Motor neuron (in vitro differentiated cells): ENCODE results near the gene GET3. TPM values are rescaled to one million over a fixed set of nuclear protein-coding genes. Genes with fewer than 3 reads are reported as not detected.

Experiments used
- ATAC-seq, 8 experiments: fragments of 200-7000 bp; cut with Tn5 transposase; replicated peaks in 6 of 8; 2 replicates each; pipeline ENCODE4 v1.8.0; 2021; ENCODE audit warnings: mild to moderate bottlenecking in 8 of 8, moderate library complexity in 8 of 8
- H3K27ac ChIP-seq, 2 donors: fragments of 250-450 bp; sonication (Bioruptor Pico); 2 replicates each; pipeline ENCODE4 v1.9.0; 2021; ENCODE audit warnings: antibody characterized with exemption in 2 of 2, mild to moderate bottlenecking in 2 of 2, moderate library complexity in 1 of 2
- H3K4me1 ChIP-seq, 2 donors: fragments of 250-450 bp; sonication (Bioruptor Pico); replicated peaks in 1 of 2; 2 replicates each; pipeline ENCODE4 v1.6.1; 2021; ENCODE audit warnings: antibody characterized with exemption in 2 of 2, mild to moderate bottlenecking in 2 of 2, moderate library complexity in 1 of 2
- H3K4me3 ChIP-seq, 5 donors: fragments of 250-450 bp; sonication (Bioruptor Pico); 2 replicates each; pipeline ENCODE4 v1.9.0; 2021; ENCODE audit warnings: antibody characterized with exemption in 5 of 5, mild to moderate bottlenecking in 5 of 5, moderate library complexity in 4 of 5
- WGBS, 10 experiments: fragments of 450-650 bp; shearing (Covaris generic); methylation state at CpG; one replicate each; pipeline ENCODE4 v1.0.0; 2022; 5-methylcytosine and 5-hydroxymethylcytosine counted together
- in situ Hi-C, 9 experiments: fragments of 400-800 bp; cut with MboI; loops; one replicate each; pipeline ENCODE4 v1.15.0; 2021; ENCODE audit warnings: low sequenced_read_pairs in 9 of 9, low pct_unique_long_range_greater_than_20kb in 2 of 9; ENCODE audit not compliant: unreplicated experiment in 9 of 9
- total RNA-seq, 8 experiments: library from RNA; unstranded; fragments of 300-600 nt; gene quantifications; 2 replicates each; pipeline versions ENCODE4 v1.2.3 to v1.2.4, GENCODE V29; 2022

Gene GET3
- total RNA-seq, 8 experiments from 2014 or later = 43.3 to 94.2 (median 62.3) TPM

GRCh38 chr19:12757544-12758274, 20.4 kb downstream of the GET3 start:
- in situ Hi-C loops = no loop called here
- Histone ChIP-seq H3K27ac (no peak overlapping the region), H3K4me3 (peak overlapping the region in 3 of 5 donors; percentile 4 to 14 (median 9)), H3K4me1 (peaks cover 0 to 4% of the 10 kb centered on the region in 2 donors)
- peak; percentile 77 to 95 (median 86) for ATAC-seq
- WGBS, 10 experiments = 0 to 60% (median 29%) methylated on average over 2 to 12 of the region's 60 CpGs; no CpG with 5 or more reads in 2 of the 10 experiments

GRCh38 chr19:12759686-12760085, 22.4 kb downstream of the GET3 start:
- WGBS, 10 experiments = 60 to 100% (median 89%) methylated on average over 1 to 6 of the region's 6 CpGs; no CpG with 5 or more reads in 4 of the 10 experiments
- ATAC-seq = no peak
- in situ Hi-C loops = loop anchor here in 1 of 9 experiments (10.0 kb wide), 1 partner anchor 85 kb away; no protein-coding TSS in a partner anchor
- H3K27ac ChIP-seq = no peak overlapping the region
- H3K4me3 ChIP-seq = no peak overlapping the region
- H3K4me1 ChIP-seq = peaks cover 0 to 4% of the 10 kb centered on the region in 2 donors

GRCh38 chr19:12763100-12763499, 25.8 kb downstream of the GET3 start:
- no peak for ATAC-seq
- 90 to 100% (median 98%) methylated on average over 1 to 7 of the region's 11 CpGs; no CpG with 5 or more reads in 6 of the 10 experiments for WGBS, 10 experiments

GRCh38 chr19:12764698-12765097, 27.4 kb downstream of the GET3 start:
- ATAC-seq = no peak
- peaks cover 4% of the 10 kb centered on the region in 2 donors for H3K4me1 ChIP-seq
- H3K27ac ChIP-seq = no peak overlapping the region
- no peak overlapping the region for H3K4me3 ChIP-seq
- 89 to 100% (median 98%) methylated on average over 1 to 5 of the region's 16 CpGs; no CpG with 5 or more reads in 4 of the 10 experiments for WGBS, 10 experiments
- in situ Hi-C loops = loop anchor here in 1 of 9 experiments (10.0 kb wide), 1 partner anchor 80 kb away; no protein-coding TSS in a partner anchor

More at GRCh38 chr19:12763100-12763499, 25.8 kb downstream of the GET3 start:
- in situ Hi-C loops = loop anchor here in 1 of 9 experiments (10.0 kb wide), 1 partner anchor 82 kb away; no protein-coding TSS in a partner anchor
- no peak overlapping the region for H3K27ac ChIP-seq
- H3K4me1 ChIP-seq = no peaks in the 10 kb centered on the region
- no peak overlapping the region for H3K4me3 ChIP-seq

GRCh38 chr19:12766051-12766521, 28.8 kb downstream of the GET3 start:
- in situ Hi-C loops = loop anchor here in 1 of 9 experiments (10.0 kb wide), 1 partner anchor 79 kb away; no protein-coding TSS in a partner anchor
- Histone ChIP-seq H3K4me3 (peak overlapping the region in 4 of 5 donors; percentile 27 to 51 (median 30)), H3K27ac (peak overlapping the region in 1 of 2 donors; percentile 20), H3K4me1 (peaks cover 8% of the 10 kb centered on the region in 2 donors)
- peak in 6 of 8 experiments; percentile 26 to 97 (median 80) for ATAC-seq
- 0% methylated on average over 2 to 5 of the region's 30 CpGs; no CpG with 5 or more reads in 8 of the 10 experiments for WGBS, 10 experiments

GRCh38 chr19:12767150-12767549, 29.9 kb downstream of the GET3 start:
- Histone ChIP-seq H3K4me3 (no peak overlapping the region), H3K4me1 (peaks cover 8% of the 10 kb centered on the region in 2 donors), H3K27ac (no peak overlapping the region)
- 71 to 83% methylated on average over 1 to 3 of the region's 11 CpGs; no CpG with 5 or more reads in 8 of the 10 experiments for WGBS, 10 experiments
- no peak for ATAC-seq
- in situ Hi-C loops = loop anchor here in 1 of 9 experiments (10.0 kb wide), 1 partner anchor 78 kb away; no protein-coding TSS in a partner anchor

- in situ Hi-C loops = loop anchor here in 1 of 9 experiments (10.0 kb wide), 1 partner anchor 77 kb away; no protein-coding TSS in a partner anchor
Observed at GRCh38 chr19:12767666-12768065, 30.4 kb downstream of the GET3 start.

GRCh38 chr19:12769689-12770088, 32.4 kb downstream of the GET3 start:
- peak in 5 of 8 experiments; percentile 68 to 91 (median 86) for ATAC-seq
- in situ Hi-C loops = loop anchor here in 1 of 9 experiments (10.0 kb wide), 1 partner anchor 75 kb away; no protein-coding TSS in a partner anchor
- Histone ChIP-seq H3K4me1 (peaks cover 8% of the 10 kb centered on the region in 2 donors), H3K27ac (peak overlapping the region; percentile 35 to 45), H3K4me3 (peak overlapping the region in 1 of 5 donors; percentile 2)
- WGBS, 10 experiments = 55% methylated on average over 8 of the region's 37 CpGs; no CpG with 5 or more reads in 9 of the 10 experiments

More at GRCh38 chr19:12767666-12768065, 30.4 kb downstream of the GET3 start:
- Histone ChIP-seq H3K4me3 (no peak overlapping the region), H3K4me1 (peaks cover 8% of the 10 kb centered on the region in 2 donors), H3K27ac (no peak overlapping the region)
- ATAC-seq = no peak
- 60 to 100% (median 93%) methylated on average over 1 to 13 of the region's 15 CpGs; no CpG with 5 or more reads in 3 of the 10 experiments for WGBS, 10 experiments

- no peak overlapping the region for H3K27ac ChIP-seq
- no peak for ATAC-seq
- H3K4me1 ChIP-seq = peaks cover 8% of the 10 kb centered on the region in 2 donors
- in situ Hi-C loops = no loop called here
- 93 to 100% (median 100%) methylated on average over 3 to 5 of the region's 13 CpGs; no CpG with 5 or more reads in 7 of the 10 experiments for whole genome bisulfite sequencing, 10 experiments
- no peak overlapping the region for H3K4me3 ChIP-seq
Observed at GRCh38 chr19:12770922-12771321, 33.6 kb downstream of the GET3 start.

GRCh38 chr19:12772323-12772722, 35.0 kb downstream of the GET3 start:
- 83 to 100% (median 90%) methylated on average over 1 to 2 of the region's 4 CpGs; no CpG with 5 or more reads in 7 of the 10 experiments for WGBS, 10 experiments
- H3K4me1 ChIP-seq = peaks cover 8 to 10% of the 10 kb centered on the region in 2 donors
- H3K27ac ChIP-seq = no peak overlapping the region
- in situ Hi-C loops = no loop called here
- no peak for ATAC-seq
- no peak overlapping the region for H3K4me3 ChIP-seq

- no peak overlapping the region for H3K27ac ChIP-seq
- ATAC-seq = no peak
- H3K4me1 ChIP-seq = peaks cover 17 to 20% of the 10 kb centered on the region in 2 donors
- no peak overlapping the region for H3K4me3 ChIP-seq
- 60 to 100% (median 90%) methylated on average over 1 to 2 of the region's 2 CpGs; no CpG with 5 or more reads in 1 of the 10 experiments for WGBS, 10 experiments
- in situ Hi-C loops = no loop called here
Observed at GRCh38 chr19:12773571-12773970, 36.3 kb downstream of the GET3 start.

- peaks cover 21 to 26% of the 10 kb centered on the region in 2 donors for H3K4me1 ChIP-seq
- H3K27ac ChIP-seq = peak within 1 kb of the TSS; percentile 37 to 40
- in situ Hi-C loops = no loop called here
- ATAC-seq = no peak
- peak within 1 kb of the TSS; percentile 60 to 81 (median 77) for H3K4me3 ChIP-seq
- WGBS, 10 experiments = 60 to 100% methylated on average over 1 of the region's 58 CpGs; no CpG with 5 or more reads in 8 of the 10 experiments
Observed at GRCh38 chr19:12774588-12775555, 37.6 kb downstream of the GET3 start, which contains the start of gene HOOK2. HOOK2 (minus strand) TSS chr19:12775552; CDS start chr19:12775449, 103 bp downstream.
